Cardiac muscle cell (in vitro differentiated cells and primary cell): Measurements from ENCODE around the gene ARHGAP15. TPM values are rescaled to one million over a fixed set of nuclear protein-coding genes. Genes with fewer than 3 reads are reported as not detected.
A peak's percentile ranks its signal among the peaks of the same experiment; 100 is the strongest.

Experiments used
- DNase-seq, 2 donors: peaks; one replicate each; pipeline versions ENCODE4 v3.0.0 to v3.0.0-alpha.2; 2010 to 2017; ENCODE audit warnings: low read depth in 1 of 2, low spot score in 1 of 2
- H3K27ac ChIP-seq: fragments of 200-600 bp; sonication (generic); 2 replicates; pipeline ENCODE4 v1.5.1; 2016
- H3K27me3 ChIP-seq: fragments of 200-600 bp; sonication (generic); 2 replicates; pipeline ENCODE4 v1.6.0; 2016; ENCODE audit warnings: control low read depth
- H3K36me3 ChIP-seq: fragments of 200-600 bp; sonication (generic); 2 replicates; pipeline ENCODE4 v1.5.1; 2016; ENCODE audit warnings: control low read depth
- H3K4me1 ChIP-seq: fragments of 200-600 bp; sonication (generic); 2 replicates; pipeline ENCODE4 v1.8.1; 2017; ENCODE audit warnings: low read depth, mild to moderate bottlenecking, mixed run types
- H3K4me3 ChIP-seq: fragments of 200-600 bp; sonication (generic); 2 replicates; pipeline ENCODE4 v1.5.1; 2016; ENCODE audit warnings: mild to moderate bottlenecking
- H3K9me3 ChIP-seq: fragments of 200-600 bp; sonication (generic); 2 replicates; pipeline ENCODE4 v1.5.1; 2017; ENCODE audit warnings: low read depth, mild to moderate bottlenecking, control low read depth
- CTCF ChIP-seq: IDR thresholded peaks from 2 replicates; pipeline ENCODE4 v1.5.1; 2012; ENCODE audit warnings: low read depth, mild to moderate bottlenecking, low read length
- polyA plus RNA-seq: library from polyadenylated mRNA; unstranded; fragments of >200 nt; fragmentation: Nextera tagmentation; extraction: Ambion mirVana; gene quantifications from 2 replicates; pipeline ENCODE4 v1.2.1, GENCODE V29; 2016
- total RNA-seq: library from RNA; depleted of rRNA; stranded (reverse); fragments of >200 nt; gene quantifications from 2 replicates; pipeline ENCODE4 v1.2.3, GENCODE V29; 2016

ARHGAP15 gene
- total and polyA plus RNA-seq, 2 experiments from 2014 or later: not detected

GRCh38 chr2:143417428-143417827 lies 288.2 kb downstream of the ARHGAP15 start:
- no peak for TF ChIP-seq CTCF

DNA sequence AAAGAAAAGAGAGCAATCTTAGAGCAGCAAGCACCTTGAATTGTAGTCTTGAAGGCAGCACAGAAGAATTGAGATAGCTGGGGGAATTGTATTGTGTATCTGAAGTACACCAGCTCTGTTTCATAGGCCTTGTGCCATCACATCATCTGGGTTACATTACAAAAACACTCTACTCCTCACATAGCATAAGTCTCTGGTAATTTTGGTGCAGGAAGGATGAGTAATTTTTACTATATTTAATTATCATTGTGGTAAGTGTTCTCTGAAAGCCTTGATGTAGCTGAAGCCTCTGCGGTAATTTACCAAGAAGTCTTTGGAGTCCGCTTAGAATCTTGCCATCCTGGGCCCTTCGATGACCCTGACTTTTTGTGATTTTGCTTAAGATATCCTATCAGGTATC lies 291.1 kb downstream of the ARHGAP15 start:
- Histone ChIP-seq H3K27ac (no peak overlapping the region), H3K9me3 (no peaks in the 10 kb centered on the region), H3K4me1 (no peaks in the 10 kb centered on the region), H3K36me3 (no peaks in the 10 kb centered on the region), H3K27me3 (no peaks in the 10 kb centered on the region), H3K4me3 (no peak overlapping the region)
- no peak for TF ChIP-seq CTCF
- DNase-seq: no peak

More at GRCh38 chr2:143417428-143417827, 288.2 kb downstream of the ARHGAP15 start:
- no peaks in the 10 kb centered on the region for H3K4me1 ChIP-seq
- H3K27me3 ChIP-seq: no peaks in the 10 kb centered on the region
- no peaks in the 10 kb centered on the region for H3K36me3 ChIP-seq
- no peak overlapping the region for H3K27ac ChIP-seq
- no peaks in the 10 kb centered on the region for H3K9me3 ChIP-seq
- no peak for DNase-seq
- H3K4me3 ChIP-seq: no peak overlapping the region

- H3K27ac ChIP-seq: no peak overlapping the region
- H3K4me1 ChIP-seq: no peaks in the 10 kb centered on the region
- H3K36me3 ChIP-seq: no peaks in the 10 kb centered on the region
- no peaks in the 10 kb centered on the region for H3K27me3 ChIP-seq
- TF ChIP-seq CTCF: no peak
- H3K9me3 ChIP-seq: no peaks in the 10 kb centered on the region
- H3K4me3 ChIP-seq: no peak overlapping the region
- no peak for DNase-seq
These were observed 293.5 kb downstream of the ARHGAP15 start for GRCh38 chr2:143422681-143423080.

DNA sequence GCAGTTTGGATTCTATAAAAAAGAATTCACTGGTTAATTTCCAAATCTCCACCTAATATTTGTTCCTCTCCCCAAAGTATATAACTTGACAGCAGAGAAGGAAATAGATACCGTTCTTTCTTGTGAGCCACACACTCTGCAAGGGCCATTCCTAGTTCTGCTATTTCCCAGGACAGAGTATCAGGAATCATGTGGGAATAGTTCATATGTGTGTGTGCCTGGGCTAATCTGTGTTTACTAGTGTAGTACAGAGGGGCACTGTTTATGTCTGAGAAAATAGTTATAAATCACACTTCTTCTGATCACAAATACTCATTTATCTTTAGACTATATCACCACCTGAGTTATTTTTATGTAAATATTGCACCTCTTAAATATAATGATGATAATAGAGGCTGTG lies 296.7 kb downstream of the ARHGAP15 start:
- H3K27me3 ChIP-seq: no peaks in the 10 kb centered on the region
- no peaks in the 10 kb centered on the region for H3K4me1 ChIP-seq
- TF ChIP-seq CTCF: no peak
- no peaks in the 10 kb centered on the region for H3K9me3 ChIP-seq
- no peak overlapping the region for H3K27ac ChIP-seq
- DNase-seq: no peak
- H3K36me3 ChIP-seq: no peaks in the 10 kb centered on the region
- no peak overlapping the region for H3K4me3 ChIP-seq

DNA sequence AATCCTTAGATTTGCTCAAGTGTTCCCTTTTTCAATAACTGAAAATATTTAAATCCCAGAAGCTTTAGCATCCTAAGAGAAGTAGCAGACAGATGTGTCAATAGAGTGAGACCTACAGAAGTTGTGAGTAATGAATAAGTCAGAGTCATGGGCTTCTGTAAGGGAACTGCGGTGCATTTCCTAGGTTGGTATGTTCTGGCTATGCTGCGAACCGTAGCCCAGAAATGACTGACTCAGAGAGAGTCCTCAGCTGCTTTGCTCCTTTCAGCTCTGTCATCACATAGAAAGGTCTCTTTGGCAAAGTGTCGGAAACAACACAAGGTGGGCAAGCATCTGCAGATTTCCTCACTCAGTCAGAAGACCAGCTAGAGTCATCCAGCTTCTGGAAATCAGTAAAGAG lies 297.1 kb downstream of the ARHGAP15 start:
- Histone ChIP-seq H3K27me3 (no peaks in the 10 kb centered on the region), H3K27ac (no peak overlapping the region), H3K4me1 (no peaks in the 10 kb centered on the region), H3K36me3 (no peaks in the 10 kb centered on the region), H3K9me3 (no peaks in the 10 kb centered on the region), H3K4me3 (no peak overlapping the region)
- no peak for TF ChIP-seq CTCF
- DNase-seq: peak in 1 of 2 donors; percentile 56

GRCh38 chr2:143428700-143429099 lies 299.5 kb downstream of the ARHGAP15 start:
- Histone ChIP-seq H3K27me3 (no peaks in the 10 kb centered on the region), H3K9me3 (no peaks in the 10 kb centered on the region), H3K27ac (no peak overlapping the region), H3K4me1 (no peaks in the 10 kb centered on the region), H3K36me3 (no peaks in the 10 kb centered on the region), H3K4me3 (no peak overlapping the region)
- TF ChIP-seq CTCF: no peak
- DNase-seq: no peak
